Fibroblast of pulmonary artery (primary cell): ENCODE results near the gene PTPRD.

ENCODE experiments used
- DNase-seq: peaks from one replicate; pipeline ENCODE4 v3.0.0-alpha.2; 2010; ENCODE audit warnings: low read depth
- H3K4me3 ChIP-seq: replicated peaks from 2 replicates; pipeline ENCODE4 v1.5.1; 2011; ENCODE audit warnings: low read depth, mild to moderate bottlenecking, control low read depth, low read length, moderate library complexity
- CTCF ChIP-seq: IDR thresholded peaks from 2 replicates; pipeline ENCODE4 v1.5.1; 2011; ENCODE audit warnings: mild to moderate bottlenecking, control low read depth, low read length, inconsistent platforms; ENCODE audit errors: missing control alignments

PTPRD gene

DNA sequence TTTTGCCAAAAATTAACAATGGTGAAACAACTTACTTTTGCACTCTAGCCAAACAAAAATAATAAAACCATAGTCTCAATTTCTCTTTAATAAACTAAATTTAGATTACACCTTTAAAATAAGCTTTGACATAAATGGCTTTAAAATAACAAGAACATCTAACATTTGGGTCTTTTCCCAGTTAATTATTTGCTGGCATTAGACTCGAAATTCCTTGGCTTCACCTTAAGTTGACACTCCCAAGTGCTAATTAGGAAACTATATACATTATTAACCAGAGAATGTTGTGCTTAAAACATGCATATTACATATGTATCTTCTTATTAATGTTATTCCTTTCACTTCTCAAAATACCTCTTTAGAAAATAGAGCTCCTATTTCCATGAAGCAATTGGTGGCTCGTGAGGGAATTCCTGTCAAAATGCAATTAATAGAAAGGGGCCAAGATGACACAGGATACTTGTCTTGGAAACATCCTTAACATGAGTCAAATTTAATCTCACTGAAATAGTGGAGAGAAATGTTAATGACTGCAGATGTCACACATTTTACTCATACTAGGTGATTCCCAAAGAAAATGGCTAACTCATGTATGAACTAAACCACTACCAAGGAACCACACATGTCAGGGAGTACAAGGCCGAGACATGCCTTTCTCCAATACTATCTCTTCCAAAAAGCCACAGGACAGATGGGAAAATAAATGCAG, 1880.3 kb downstream of the PTPRD start:
- no peak for DNase-seq
- H3K4me3 ChIP-seq = no peak overlapping the region
- TF ChIP-seq CTCF = no peak

- no peak for TF ChIP-seq CTCF
- no peak overlapping the region for H3K4me3 ChIP-seq
- DNase-seq = no peak
Observed at GRCh38 chr9:8730618-8731017, 1882.2 kb downstream of the PTPRD start.

DNA sequence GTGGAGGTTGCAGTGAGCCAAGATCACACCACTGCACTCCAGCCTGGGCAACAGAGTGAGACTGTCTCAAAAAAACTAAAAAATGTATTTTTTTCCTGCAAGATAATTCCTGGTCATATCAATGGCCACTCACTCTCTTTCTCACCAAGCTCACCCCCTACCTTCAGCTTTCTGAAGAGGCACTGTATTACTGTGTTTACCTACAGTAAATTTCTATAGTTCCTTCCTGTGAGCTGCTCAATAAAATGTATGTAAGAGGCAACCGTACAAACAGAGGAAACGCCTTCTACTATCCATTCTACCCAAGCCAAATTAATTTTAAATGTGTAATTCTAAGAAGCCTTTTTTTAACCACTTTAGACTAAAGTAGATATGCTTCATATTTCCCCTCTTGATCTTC, 1883.9 kb downstream of the PTPRD start:
- H3K4me3 ChIP-seq = no peak overlapping the region
- DNase-seq = no peak
- TF ChIP-seq CTCF = no peak

GRCh38 chr9:8727191-8727590, 1885.6 kb downstream of the PTPRD start:
- no peak for TF ChIP-seq CTCF
- no peak for DNase-seq
- no peak overlapping the region for H3K4me3 ChIP-seq

DNA sequence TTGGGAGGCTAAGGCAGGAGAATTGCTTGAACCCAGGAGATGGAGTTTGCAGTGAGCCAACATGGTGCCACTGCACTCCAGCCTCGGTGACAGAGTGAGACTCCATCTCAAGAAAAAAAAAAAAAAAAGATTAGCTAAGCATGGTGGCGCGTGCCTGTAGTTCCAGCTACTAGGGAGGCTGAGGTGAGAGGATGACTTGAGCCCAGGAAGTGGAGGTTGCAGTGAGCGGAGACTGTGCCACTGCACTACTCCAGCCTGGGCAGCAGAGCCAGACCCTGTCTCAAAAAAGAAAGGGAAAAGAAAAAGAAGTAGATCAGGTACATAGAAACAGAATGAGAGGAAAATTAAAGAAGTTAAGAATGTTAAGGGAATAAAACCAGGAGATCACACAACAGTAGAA, 1886.1 kb downstream of the PTPRD start:
- no peak overlapping the region for H3K4me3 ChIP-seq
- TF ChIP-seq CTCF = no peak
- DNase-seq = no peak

- H3K4me3 ChIP-seq = no peak overlapping the region
- no peak for DNase-seq
- no peak for TF ChIP-seq CTCF
Observed at GRCh38 chr9:8725635-8726034, 1887.2 kb downstream of the PTPRD start.
